ENCODE results near the gene MFNG.

DNA sequence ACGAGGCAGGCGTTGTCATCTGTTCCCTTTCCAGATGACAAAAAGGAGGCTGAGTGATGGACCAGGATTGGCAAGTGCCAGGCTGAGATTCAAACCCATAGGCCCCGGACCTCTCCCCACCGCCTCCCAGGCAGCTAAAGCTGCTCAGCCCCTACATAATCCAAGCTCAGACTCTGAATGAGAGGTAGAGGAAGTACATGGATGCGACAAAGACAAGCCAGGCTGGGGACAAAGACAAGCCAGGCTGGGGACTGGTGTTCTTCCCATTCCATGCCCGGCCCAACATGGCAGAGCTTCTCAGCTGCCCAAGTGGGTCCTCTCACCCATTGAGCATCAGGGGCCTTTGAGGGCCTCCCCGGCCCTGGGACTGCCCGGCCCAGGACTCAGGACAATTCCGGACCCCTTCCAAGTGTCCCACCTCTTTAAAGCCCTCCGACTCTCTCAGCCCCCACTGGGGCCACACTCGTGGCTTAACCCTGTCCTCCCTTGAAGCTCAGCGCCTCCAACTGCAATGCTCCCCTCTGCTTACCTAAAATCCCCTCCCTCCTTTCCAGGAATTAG is 4.8 kb downstream of the MFNG start:
- TF ChIP-seq JUND (IDR thresholded peaks at IDR 0.05): no peak
- TF ChIP-seq SRF (IDR thresholded peaks at IDR 0.05; ENCODE audit: low read depth): no peak
- TF ChIP-seq ZFX (IDR thresholded peaks at IDR 0.05): no peak

Data from HCT116 (cell line).